ENCODE results near the gene TOM1.

Gene TOM1

GRCh38 chr22:35307372-35307771, 7.7 kb downstream of the TOM1 start:
- DNase-seq: no peak

DNA sequence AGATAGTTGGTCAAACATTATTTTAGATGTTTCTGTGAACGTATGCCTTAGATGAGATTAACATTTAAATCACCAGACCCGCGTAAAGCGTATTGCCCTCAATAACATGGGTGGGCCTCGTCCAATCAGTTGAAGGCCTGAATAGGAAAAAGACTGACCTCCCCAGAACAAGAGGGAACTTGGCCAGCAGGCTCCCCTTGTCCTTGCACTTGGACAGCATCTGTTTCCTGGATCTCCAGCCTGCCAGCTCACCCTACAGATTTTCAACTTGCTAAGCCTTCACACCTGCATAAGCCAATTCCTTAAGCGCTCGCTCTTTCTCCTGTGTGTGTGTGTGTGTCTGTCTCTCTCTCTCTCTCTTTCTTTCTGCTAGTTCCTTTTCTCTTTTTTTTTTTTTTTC, 8.2 kb downstream of the TOM1 start:
- no peak for DNase-seq

GRCh38 chr22:35308480-35309021, 8.9 kb downstream of the TOM1 start:
- no peak for DNase-seq

GRCh38 chr22:35310556-35311550, 11.2 kb downstream of the TOM1 start:
- DNase-seq: no peak

DNA sequence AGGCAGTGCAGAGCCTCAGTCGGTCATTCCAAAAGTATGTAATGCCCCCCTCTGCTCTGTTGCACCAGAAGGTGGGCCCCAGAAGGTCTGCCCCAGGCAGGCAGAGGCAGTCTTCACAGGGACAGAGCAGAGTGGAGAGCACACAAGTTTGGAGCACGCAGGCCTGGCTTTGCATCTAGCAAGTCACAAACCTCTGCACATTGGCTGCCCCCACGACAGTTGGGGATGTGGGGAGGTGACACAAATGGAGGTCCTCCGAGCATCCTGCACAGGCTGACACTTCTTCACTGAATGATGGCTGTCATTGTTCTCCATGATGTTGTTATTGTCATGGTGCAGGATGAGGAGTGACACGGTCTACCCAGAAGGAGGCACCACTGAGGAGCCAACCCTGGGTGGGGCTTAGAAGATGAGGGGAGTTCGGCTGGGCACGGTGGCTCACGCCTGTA, 11.9 kb downstream of the TOM1 start:
- DNase-seq: no peak

- peak; percentile 63 for DNase-seq
Observed at GRCh38 chr22:35312198-35313059, 12.7 kb downstream of the TOM1 start.

DNA sequence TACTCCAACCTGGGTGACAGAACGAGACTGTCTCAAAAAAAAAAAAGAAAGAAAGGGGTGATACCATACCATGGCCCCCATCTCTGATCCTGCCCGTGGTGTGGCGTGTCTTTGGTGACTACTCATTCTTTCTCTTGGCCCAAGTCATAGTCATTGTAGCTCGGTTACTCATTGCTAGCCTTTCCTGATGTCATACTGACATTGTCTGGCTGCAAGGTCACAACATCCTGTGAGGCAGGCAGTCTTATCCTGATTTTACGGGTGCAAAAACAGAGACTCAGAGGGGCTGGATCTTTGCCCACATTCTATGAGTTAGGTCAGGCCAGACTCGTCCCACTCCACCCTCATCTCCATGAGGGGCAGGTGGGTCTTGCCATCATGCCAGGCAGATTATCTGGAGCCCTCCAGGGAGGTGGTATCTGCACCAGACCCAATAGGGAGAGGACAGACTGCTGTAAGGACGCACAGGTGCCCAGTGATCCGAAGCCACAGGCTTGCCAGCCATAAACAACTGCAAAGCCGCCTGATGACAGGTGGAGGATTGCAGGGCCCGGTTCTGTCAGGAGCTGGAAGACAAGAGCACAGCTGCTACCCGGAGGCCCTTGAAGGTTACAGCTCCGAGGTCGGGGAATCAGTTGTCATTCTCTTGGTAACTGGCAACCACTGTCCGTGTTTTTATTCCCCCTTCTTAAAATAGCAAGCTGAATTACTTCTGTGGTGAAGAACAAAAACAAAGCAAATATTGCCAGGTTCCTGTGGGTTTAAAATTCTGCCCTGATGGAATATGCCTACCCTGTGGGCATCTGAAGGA, 13.8 kb downstream of the TOM1 start:
- peak; percentile 83 for DNase-seq

GRCh38 chr22:35314161-35314942, 14.7 kb downstream of the TOM1 start:
- DNase-seq: no peak

DNA sequence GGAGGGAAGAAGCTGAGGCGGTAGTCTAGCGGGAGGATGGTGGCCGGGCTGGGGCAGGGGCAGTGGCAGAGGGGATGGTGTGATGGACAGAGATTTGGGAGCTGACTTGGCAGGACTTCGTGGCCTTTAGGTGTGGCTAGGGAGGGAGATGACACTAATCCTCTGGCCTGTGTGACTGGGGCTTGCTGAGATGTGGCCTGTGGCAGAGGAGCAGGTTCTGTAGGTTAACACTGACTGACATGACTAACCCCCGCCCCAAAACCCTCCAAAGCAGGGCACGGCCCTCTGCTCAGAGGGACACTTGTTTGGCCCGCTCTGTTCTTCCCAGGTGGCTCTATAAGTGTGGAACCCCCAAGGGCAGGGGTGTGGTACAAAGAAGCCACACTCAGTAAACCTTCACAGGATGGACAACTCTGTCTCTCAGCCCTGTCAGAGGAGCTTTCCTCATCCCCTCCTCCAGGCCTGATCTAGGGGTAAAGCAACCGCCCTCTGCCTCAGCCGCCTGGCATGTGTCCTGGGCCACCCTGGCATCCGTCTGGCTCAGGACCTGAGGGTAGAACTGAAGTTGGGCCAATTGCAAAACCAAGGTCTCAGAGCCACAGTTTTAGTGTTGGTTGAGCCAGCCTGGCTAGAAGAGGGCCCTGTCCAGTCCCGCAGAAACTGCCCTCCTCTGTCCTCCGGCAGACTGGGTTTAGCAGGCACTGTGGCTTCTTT, 15.6 kb downstream of the TOM1 start:
- no peak for DNase-seq

GRCh38 chr22:35315855-35316745, 16.4 kb downstream of the TOM1 start:
- no peak for DNase-seq

DNA sequence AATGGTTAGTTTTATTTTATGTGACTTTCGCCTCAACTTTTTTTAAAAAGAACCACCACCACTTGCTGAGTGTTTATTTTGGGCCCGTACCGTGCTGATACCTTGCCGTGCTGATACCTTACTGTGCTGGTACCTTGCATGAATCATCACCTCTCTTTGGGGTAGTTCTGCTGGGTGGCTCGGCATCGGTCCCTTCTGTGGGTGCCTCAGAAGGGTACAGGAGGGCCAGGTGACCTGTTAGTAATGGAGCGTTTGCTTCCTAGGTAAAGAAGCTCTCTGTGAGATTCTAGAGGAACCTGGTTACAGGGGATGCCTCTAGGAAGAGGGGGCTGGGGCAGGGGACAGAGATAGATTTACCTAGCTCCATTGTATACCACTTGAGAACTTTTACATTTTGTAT, 17.1 kb downstream of the TOM1 start:
- no peak for DNase-seq

DNA sequence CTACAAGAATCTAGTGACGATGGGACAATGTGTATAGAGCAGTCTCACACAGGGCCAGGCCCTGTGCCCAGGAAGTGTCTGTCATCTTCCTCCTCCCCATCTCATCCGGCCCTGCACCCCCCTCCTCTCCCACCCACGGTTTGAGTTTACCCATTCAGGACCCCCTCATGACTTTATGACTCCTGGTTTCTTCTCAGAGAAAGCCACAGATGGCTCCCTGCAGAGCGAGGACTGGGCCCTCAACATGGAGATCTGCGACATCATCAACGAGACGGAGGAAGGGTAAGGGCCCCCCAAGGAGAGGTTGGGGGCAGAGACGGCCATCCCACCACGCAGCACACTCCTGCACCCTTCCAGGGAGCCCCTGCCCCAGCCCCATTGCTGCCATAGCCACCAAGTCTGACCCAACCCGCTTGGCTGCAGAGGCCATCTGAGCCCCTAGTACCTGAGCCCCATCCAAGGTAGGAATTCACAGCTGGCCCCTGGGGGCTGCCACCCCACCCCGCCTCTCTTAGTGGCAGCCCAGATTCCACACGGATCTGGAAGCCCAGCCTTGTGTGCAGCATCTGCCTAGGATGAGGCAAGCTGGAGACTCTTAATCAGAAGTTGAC, 18.1 kb downstream of the TOM1 start:
- DNase-seq: no peak

DNA sequence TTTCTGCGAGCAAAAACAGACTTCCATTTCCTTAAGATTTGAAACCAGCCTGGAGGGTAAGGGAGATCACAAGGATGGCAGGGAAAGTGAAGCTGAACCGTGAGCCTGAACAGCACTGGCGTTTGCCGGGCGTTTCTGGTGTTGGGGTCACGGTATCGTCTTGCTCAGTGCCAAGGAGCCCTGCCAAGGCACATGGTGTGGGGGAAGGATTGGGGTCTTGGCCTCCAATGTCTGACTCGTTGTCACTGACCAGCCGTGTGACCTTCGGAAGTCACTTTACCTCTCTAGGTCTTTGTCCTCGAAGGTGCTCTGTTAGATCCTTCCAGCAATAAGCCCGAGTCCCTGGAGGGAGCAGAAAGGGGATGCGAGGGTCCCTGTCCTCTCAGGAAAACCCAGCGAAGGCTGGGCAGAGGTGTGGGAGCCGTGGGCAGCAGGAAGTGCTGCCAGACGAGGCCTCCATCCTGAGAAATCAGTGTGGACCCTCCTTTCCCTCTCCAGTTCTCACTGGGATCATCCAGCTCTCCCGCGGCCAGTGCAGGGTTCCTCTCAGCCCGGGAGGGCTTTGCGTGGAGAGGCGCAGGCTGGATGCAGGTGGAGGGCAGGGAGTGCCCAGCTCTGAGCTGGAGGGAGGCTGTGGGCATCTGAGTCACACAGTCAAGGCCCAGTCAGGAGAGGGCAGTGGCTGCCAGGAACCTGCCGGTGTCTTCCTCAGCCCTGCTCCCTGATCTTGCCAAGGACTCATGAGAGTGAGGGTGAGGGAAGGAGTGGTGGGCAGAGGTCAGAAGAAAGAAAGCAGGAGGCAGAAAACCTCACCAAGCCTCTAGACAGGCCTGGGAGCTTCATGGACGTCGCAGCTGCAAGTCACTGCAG, 18.9 kb downstream of the TOM1 start:
- DNase-seq: no peak

DNA sequence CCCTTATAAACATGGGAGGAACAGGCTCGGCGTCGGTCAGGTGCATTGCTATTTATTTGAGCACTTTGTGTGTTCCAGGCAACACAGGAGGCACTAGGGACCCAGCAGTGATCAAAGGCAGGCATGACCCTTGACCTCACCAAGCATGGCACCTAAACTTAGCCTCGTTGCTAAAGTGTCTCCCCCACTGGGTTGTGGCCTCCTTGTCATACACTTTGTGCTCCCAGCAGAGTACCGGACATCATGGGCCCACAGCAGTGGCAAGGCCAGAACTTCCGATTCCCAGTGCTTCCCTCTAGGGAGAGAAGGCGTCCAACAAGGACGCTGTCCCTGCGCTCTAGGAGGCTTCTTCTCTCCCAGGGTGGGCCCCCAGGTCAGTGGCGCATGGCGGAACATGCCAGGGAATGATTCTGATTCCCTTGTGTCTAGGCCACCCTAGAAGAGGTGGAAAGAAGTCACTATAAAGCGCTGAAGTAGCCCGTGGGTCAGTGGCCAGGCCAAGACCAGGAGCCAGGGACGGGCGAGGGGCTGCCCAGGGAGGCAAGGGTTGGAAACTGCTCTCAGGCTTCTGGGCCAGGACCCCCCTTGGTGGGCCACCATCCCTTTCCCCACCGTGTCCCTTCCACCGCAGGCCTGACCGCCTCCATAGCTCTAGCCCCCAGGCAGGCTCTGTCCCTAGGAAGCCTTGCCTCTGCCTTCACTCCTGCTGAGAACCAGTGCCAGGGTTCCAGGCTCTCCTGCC, 19.7 kb downstream of the TOM1 start:
- no peak for DNase-seq

DNA sequence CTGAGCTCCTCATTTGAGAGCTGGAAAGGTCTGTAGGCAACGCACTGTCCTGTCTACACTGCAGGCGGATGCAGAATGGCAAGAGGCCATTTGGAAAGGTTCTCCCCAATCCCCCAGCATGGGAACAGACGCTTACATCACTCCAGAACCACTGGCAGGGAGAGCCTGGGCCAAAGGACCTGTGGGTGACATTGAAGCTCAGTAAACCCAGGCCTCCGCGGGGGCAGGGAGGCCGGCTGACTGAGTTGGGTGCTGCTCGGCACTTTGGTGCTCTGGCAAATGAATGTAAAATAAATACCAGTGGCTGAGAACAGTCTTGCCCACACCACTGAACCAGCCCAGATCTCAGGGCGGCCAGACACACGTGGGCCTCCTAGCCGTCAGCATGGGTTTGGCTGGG, 22.4 kb downstream of the TOM1 start:
- no peak for DNase-seq

GRCh38 chr22:35322893-35323292, 23.2 kb downstream of the TOM1 start:
- DNase-seq: no peak

- no peak for DNase-seq
Observed at GRCh38 chr22:35323305-35323704, 23.6 kb downstream of the TOM1 start.

Measured in fibroblast of skin of abdomen (primary cell).